Measurements from ENCODE around the gene FXYD6.

The FXYD6 gene

GRCh38 chr11:117799634-117800033 lies 76.8 kb downstream of the FXYD6 start:
- no CpG with 5 or more reads among the region's 5 CpGs for WGBS (ENCODE audit: insufficient coverage, insufficient read length)
- Histone ChIP-seq H3K4me3 (ENCODE audit: low read length) (no peak overlapping the region), H3K4me1 (ENCODE audit: control insufficient read depth, insufficient read depth, low read length) (0 out of 2 replicates have a peak, but pooled peaks cover 3% of the 10 kb centered on the region), H3K9me3 (ENCODE audit: control insufficient read depth, insufficient read depth, low read length) (no peaks in the 10 kb centered on the region), H3K36me3 (ENCODE audit: control insufficient read depth, insufficient read depth, low read length) (no peaks in the 10 kb centered on the region), H3K27ac (ENCODE audit: low read length) (no peak overlapping the region), H3K27me3 (ENCODE audit: control insufficient read depth, insufficient read depth, low read length) (peaks cover 30% of the 10 kb centered on the region)
- no peak for DNase-seq (ENCODE audit: low read depth, low spot score)

GRCh38 chr11:117796872-117797529 lies 79.5 kb downstream of the FXYD6 start, which contains the start of gene DSCAML1:
DSCAML1 (minus strand) TSS chr11:117797216; CDS start chr11:117797079, 137 bp downstream.
- Histone ChIP-seq H3K4me1 (ENCODE audit: control insufficient read depth, insufficient read depth, low read length) (0 out of 2 replicates have a peak, but pooled peaks cover 3% of the 10 kb centered on the region), H3K27me3 (ENCODE audit: control insufficient read depth, insufficient read depth, low read length) (peaks cover 33% of the 10 kb centered on the region), H3K36me3 (ENCODE audit: control insufficient read depth, insufficient read depth, low read length) (no peaks in the 10 kb centered on the region), H3K4me3 (ENCODE audit: low read length) (peak within 1 kb of the TSS; percentile 33; the same call in 1 of the 2 replicates), H3K27ac (ENCODE audit: low read length) (no peak within 1 kb of the TSS), H3K9me3 (ENCODE audit: control insufficient read depth, insufficient read depth, low read length) (no peaks in the 10 kb centered on the region)
- no CpG with 5 or more reads among the region's 66 CpGs for WGBS (ENCODE audit: insufficient coverage, insufficient read length)
- DNase-seq (ENCODE audit: low read depth, low spot score) = no peak

- no CpG with 5 or more reads among the region's 35 CpGs for WGBS (ENCODE audit: insufficient coverage, insufficient read length)
- H3K27me3 ChIP-seq (ENCODE audit: control insufficient read depth, insufficient read depth, low read length) = peaks cover 33% of the 10 kb centered on the region
- no peak for DNase-seq (ENCODE audit: low read depth, low spot score)
- peak overlapping the region; percentile 33; the same call in 1 of the 2 replicates for H3K4me3 ChIP-seq (ENCODE audit: low read length)
- H3K4me1 ChIP-seq (ENCODE audit: control insufficient read depth, insufficient read depth, low read length) = 0 out of 2 replicates have a peak, but pooled peaks cover 3% of the 10 kb centered on the region
- H3K27ac ChIP-seq (ENCODE audit: low read length) = no peak overlapping the region
- no peaks in the 10 kb centered on the region for H3K9me3 ChIP-seq (ENCODE audit: control insufficient read depth, insufficient read depth, low read length)
- no peaks in the 10 kb centered on the region for H3K36me3 ChIP-seq (ENCODE audit: control insufficient read depth, insufficient read depth, low read length)
Observed at GRCh38 chr11:117796456-117796871, 80.0 kb downstream of the FXYD6 start.

- Histone ChIP-seq H3K4me1 (ENCODE audit: control insufficient read depth, insufficient read depth, low read length) (0 out of 2 replicates have a peak, but pooled peaks cover 3% of the 10 kb centered on the region), H3K27me3 (ENCODE audit: control insufficient read depth, insufficient read depth, low read length) (peaks cover 33% of the 10 kb centered on the region), H3K4me3 (ENCODE audit: low read length) (peak overlapping the region; percentile 33; the same call in 1 of the 2 replicates), H3K36me3 (ENCODE audit: control insufficient read depth, insufficient read depth, low read length) (no peaks in the 10 kb centered on the region), H3K9me3 (ENCODE audit: control insufficient read depth, insufficient read depth, low read length) (no peaks in the 10 kb centered on the region), H3K27ac (ENCODE audit: low read length) (no peak overlapping the region)
- WGBS (ENCODE audit: insufficient coverage, insufficient read length) = no CpG with 5 or more reads among the region's 53 CpGs
- no peak for DNase-seq (ENCODE audit: low read depth, low spot score)
Observed at GRCh38 chr11:117795638-117796455, 80.6 kb downstream of the FXYD6 start.

GRCh38 chr11:117794772-117795629 lies 81.5 kb downstream of the FXYD6 start:
- Histone ChIP-seq H3K4me3 (ENCODE audit: low read length) (peak overlapping the region; percentile 33; the same call in 1 of the 2 replicates), H3K36me3 (ENCODE audit: control insufficient read depth, insufficient read depth, low read length) (no peaks in the 10 kb centered on the region), H3K4me1 (ENCODE audit: control insufficient read depth, insufficient read depth, low read length) (0 out of 2 replicates have a peak, but pooled peaks cover 3% of the 10 kb centered on the region), H3K27ac (ENCODE audit: low read length) (no peak overlapping the region), H3K9me3 (ENCODE audit: control insufficient read depth, insufficient read depth, low read length) (no peaks in the 10 kb centered on the region), H3K27me3 (ENCODE audit: control insufficient read depth, insufficient read depth, low read length) (peaks cover 33% of the 10 kb centered on the region)
- no CpG with 5 or more reads among the region's 29 CpGs for WGBS (ENCODE audit: insufficient coverage, insufficient read length)
- DNase-seq (ENCODE audit: low read depth, low spot score) = no peak

- H3K4me3 ChIP-seq (ENCODE audit: low read length) = no peak overlapping the region
- H3K36me3 ChIP-seq (ENCODE audit: control insufficient read depth, insufficient read depth, low read length) = no peaks in the 10 kb centered on the region
- H3K4me1 ChIP-seq (ENCODE audit: control insufficient read depth, insufficient read depth, low read length) = 0 out of 2 replicates have a peak, but pooled peaks cover 3% of the 10 kb centered on the region
- no peak overlapping the region for H3K27ac ChIP-seq (ENCODE audit: low read length)
- H3K27me3 ChIP-seq (ENCODE audit: control insufficient read depth, insufficient read depth, low read length) = peaks cover 33% of the 10 kb centered on the region
- no peaks in the 10 kb centered on the region for H3K9me3 ChIP-seq (ENCODE audit: control insufficient read depth, insufficient read depth, low read length)
- no CpG with 5 or more reads among the region's 10 CpGs for WGBS (ENCODE audit: insufficient coverage, insufficient read length)
- no peak for DNase-seq (ENCODE audit: low read depth, low spot score)
Observed at GRCh38 chr11:117794135-117794534, 82.3 kb downstream of the FXYD6 start.

GRCh38 chr11:117793583-117793982 lies 82.9 kb downstream of the FXYD6 start:
- Histone ChIP-seq H3K36me3 (ENCODE audit: control insufficient read depth, insufficient read depth, low read length) (no peaks in the 10 kb centered on the region), H3K9me3 (ENCODE audit: control insufficient read depth, insufficient read depth, low read length) (no peaks in the 10 kb centered on the region), H3K27ac (ENCODE audit: low read length) (no peak overlapping the region), H3K27me3 (ENCODE audit: control insufficient read depth, insufficient read depth, low read length) (peaks cover 33% of the 10 kb centered on the region), H3K4me3 (ENCODE audit: low read length) (no peak overlapping the region), H3K4me1 (ENCODE audit: control insufficient read depth, insufficient read depth, low read length) (0 out of 2 replicates have a peak, but pooled peaks cover 3% of the 10 kb centered on the region)
- no peak for DNase-seq (ENCODE audit: low read depth, low spot score)
- no CpG with 5 or more reads among the region's 9 CpGs for WGBS (ENCODE audit: insufficient coverage, insufficient read length)

- peaks cover 31% of the 10 kb centered on the region for H3K27me3 ChIP-seq (ENCODE audit: control insufficient read depth, insufficient read depth, low read length)
- no CpG with 5 or more reads among the region's 6 CpGs for WGBS (ENCODE audit: insufficient coverage, insufficient read length)
- no peaks in the 10 kb centered on the region for H3K36me3 ChIP-seq (ENCODE audit: control insufficient read depth, insufficient read depth, low read length)
- 0 out of 2 replicates have a peak, but pooled peaks cover 3% of the 10 kb centered on the region for H3K4me1 ChIP-seq (ENCODE audit: control insufficient read depth, insufficient read depth, low read length)
- no peak overlapping the region for H3K27ac ChIP-seq (ENCODE audit: low read length)
- no peak for DNase-seq (ENCODE audit: low read depth, low spot score)
- H3K9me3 ChIP-seq (ENCODE audit: control insufficient read depth, insufficient read depth, low read length) = no peaks in the 10 kb centered on the region
- H3K4me3 ChIP-seq (ENCODE audit: low read length) = no peak overlapping the region
Observed at GRCh38 chr11:117792992-117793391, 83.5 kb downstream of the FXYD6 start.

- DNase-seq (ENCODE audit: low read depth, low spot score) = no peak
Observed at GRCh38 chr11:117792241-117792640, 84.2 kb downstream of the FXYD6 start.

More at GRCh38 chr11:117792241-117792640, 84.2 kb downstream of the FXYD6 start:
- H3K9me3 ChIP-seq (ENCODE audit: control insufficient read depth, insufficient read depth, low read length) = no peaks in the 10 kb centered on the region
- WGBS (ENCODE audit: insufficient coverage, insufficient read length) = no CpG with 5 or more reads among the region's 5 CpGs
- H3K4me3 ChIP-seq (ENCODE audit: low read length) = no peak overlapping the region
- no peaks in the 10 kb centered on the region for H3K36me3 ChIP-seq (ENCODE audit: control insufficient read depth, insufficient read depth, low read length)
- H3K4me1 ChIP-seq (ENCODE audit: control insufficient read depth, insufficient read depth, low read length) = 0 out of 2 replicates have a peak, but pooled peaks cover 3% of the 10 kb centered on the region
- peaks cover 24% of the 10 kb centered on the region for H3K27me3 ChIP-seq (ENCODE audit: control insufficient read depth, insufficient read depth, low read length)
- no peak overlapping the region for H3K27ac ChIP-seq (ENCODE audit: low read length)

Data from iPS DF 6.9 (cell line).